Myocyte (in vitro differentiated cells): Measurements from ENCODE around the gene METTL26. TPM values are rescaled to one million over a fixed set of nuclear protein-coding genes. Genes with fewer than 3 reads are reported as not detected.

Experiments used
- DNase-seq: peaks from one replicate; pipeline ENCODE4 v3.0.0-alpha.2; 2012; ENCODE audit warnings: low read depth
- polyA plus RNA-seq: library from polyadenylated mRNA; unstranded; fragments of >200 nt; gene quantifications from one replicate; pipeline ENCODE4 v1.2.1, GENCODE V29; 2012; ENCODE audit warnings: missing spikeins
- total RNA-seq: library from RNA; depleted of rRNA; stranded (reverse); fragments of >200 nt; gene quantifications from 2 replicates; pipeline ENCODE4 v1.2.3, GENCODE V29; 2014

Gene METTL26
- 83.6 and 83.7 TPM in 2 replicates for total RNA-seq
- polyA plus RNA-seq = 76.6 TPM

GRCh38 chr16:636206-637080 lies at the start of gene METTL26:
TSS of gene METTL26 (minus strand) at chr16:636305. CDS start at chr16:636290, 15 bp downstream.
- DNase-seq = peak; percentile 95

DNA sequence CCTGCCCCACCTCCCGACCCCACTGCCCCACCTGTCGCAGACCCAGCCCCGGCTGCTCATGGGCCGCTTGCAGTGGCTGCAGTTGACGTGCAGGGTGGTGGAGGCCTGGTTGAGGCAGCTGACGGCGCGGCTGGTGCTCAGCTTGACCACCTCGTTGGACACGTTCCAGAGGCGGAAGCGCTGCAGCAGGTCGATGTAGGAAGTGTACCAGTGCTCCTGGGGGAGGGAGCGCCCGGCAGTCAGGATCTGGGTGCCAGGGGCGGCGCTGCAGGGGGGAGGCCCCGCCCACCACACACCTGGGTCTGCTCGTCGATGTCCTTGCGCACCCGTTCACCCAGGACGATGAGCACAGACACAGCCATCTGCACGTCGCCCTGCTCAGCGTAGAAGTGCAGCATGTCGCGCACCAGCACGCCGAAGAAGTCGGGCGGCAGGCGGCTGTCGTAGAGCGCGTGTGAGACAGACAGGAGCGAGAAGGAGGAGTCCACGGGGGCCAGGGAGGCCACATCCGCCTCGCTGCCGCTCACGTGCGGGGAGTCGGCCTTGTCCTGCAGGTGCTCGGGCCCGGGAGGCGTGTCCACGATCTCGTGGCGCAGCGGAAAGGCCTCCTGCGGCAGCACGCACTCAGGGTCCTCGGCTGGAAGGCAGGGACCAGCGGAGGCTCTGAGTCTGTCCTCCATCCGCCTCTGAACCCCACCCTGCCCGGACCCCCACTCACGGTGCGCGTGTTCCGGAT lies 49.0 kb upstream of the METTL26 start:
- no peak for DNase-seq

DNA sequence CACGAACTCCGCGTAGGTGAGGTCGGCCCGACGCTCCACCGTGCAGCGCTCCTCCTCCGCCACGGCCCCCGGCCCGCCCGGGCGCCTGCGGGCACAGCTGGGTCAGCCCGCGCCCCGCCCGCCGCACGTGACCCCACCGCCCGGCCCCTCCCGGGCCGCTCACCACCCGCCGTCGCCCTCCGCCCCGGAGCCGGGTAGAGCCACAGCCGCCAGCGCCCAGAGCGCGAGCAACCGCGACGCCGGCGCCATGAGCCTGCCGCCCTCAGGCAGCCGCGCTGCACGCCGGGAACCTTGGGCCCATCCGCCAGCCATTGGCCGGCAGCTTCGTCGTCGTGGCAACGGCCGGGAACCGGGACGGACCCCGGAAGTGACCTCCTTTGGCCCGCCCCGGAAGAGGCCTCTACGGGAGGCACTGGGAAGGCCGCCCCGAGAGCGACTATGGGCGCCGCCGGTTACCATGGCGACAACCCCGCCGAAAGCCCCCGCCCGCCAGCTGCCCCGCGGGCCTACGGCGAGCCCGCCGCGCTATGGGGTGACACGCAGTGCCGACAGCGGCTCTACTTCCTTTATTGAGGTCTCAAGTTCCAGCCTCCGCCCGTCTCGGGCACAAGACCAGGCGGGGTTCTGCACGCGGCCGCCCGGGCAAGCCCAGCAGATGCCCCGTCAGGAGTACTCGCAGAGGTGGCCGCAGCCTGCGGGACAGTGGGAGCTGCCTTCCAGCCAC lies 48.1 kb upstream of the METTL26 start, which contains the start of gene JMJD8:
Gene JMJD8 (minus strand): TSS at position 264 of the 724 bp plus-strand sequence. CDS start 15 bp downstream, at position 249.
- peak; percentile 96 for DNase-seq

DNA sequence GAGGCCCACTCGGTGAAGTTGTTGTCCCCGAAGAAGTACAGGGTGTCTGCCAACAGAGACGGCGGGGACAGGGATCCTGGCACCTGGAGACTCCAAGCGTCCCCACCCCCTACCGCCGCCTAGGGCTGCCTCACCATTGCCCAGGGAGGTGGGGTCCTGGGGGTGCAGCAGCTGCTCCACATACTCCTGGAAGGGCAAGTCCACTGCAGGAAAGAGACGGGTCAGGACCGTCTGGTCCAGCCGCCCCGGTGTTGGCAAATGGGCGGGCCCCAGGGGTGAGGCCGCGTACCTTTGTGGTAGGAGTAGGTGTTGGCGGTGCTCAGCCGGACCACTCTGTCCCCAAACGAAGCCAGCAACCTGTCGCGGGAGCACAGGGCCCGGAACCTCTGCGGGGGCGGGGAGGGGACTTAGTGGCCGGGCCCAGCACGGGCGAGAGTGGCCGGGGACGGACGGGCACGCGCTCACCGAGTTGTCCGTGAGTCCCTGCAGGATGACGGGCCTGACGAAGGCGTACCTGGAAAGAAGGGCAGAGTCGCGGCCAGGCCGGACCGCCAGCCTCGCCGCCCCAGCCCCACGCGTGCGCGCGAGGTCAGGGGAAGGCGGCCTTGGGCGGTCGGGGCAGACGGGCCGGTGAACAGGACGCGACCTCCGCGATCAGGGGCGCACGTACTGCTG lies 47.4 kb upstream of the METTL26 start:
- DNase-seq = no peak

GRCh38 chr16:682493-683395 lies 46.6 kb upstream of the METTL26 start:
- no peak for DNase-seq

- DNase-seq = peak; percentile 34
Observed at GRCh38 chr16:681746-682427, 45.8 kb upstream of the METTL26 start.

GRCh38 chr16:680967-681745 lies 45.1 kb upstream of the METTL26 start:
- no peak for DNase-seq

DNA sequence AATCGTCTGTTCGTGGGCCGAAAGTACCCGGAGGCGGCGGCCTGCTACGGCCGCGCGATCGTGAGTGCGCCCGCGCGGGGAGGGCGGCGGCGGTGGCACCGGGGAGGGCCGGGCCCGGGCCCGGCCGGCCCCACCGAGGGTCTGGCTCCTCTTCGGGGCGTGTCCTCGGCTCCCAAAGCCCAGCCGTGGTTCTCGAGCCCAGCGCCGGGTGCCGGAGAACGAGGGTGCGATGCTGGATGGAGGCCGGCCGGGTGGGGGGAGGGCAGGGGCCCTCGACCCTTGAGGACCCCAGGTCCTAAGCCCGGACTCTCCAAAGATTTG lies 44.5 kb upstream of the METTL26 start:
- no peak for DNase-seq

- peak; percentile 86 for DNase-seq
Observed at GRCh38 chr16:679814-680624, 43.9 kb upstream of the METTL26 start, which contains the start of gene STUB1. TSS of gene STUB1 (plus strand) at chr16:680410. CDS start at chr16:680526, 116 bp downstream.

- DNase-seq = peak; percentile 11
Observed at GRCh38 chr16:678858-679813, 43.0 kb upstream of the METTL26 start.

DNA sequence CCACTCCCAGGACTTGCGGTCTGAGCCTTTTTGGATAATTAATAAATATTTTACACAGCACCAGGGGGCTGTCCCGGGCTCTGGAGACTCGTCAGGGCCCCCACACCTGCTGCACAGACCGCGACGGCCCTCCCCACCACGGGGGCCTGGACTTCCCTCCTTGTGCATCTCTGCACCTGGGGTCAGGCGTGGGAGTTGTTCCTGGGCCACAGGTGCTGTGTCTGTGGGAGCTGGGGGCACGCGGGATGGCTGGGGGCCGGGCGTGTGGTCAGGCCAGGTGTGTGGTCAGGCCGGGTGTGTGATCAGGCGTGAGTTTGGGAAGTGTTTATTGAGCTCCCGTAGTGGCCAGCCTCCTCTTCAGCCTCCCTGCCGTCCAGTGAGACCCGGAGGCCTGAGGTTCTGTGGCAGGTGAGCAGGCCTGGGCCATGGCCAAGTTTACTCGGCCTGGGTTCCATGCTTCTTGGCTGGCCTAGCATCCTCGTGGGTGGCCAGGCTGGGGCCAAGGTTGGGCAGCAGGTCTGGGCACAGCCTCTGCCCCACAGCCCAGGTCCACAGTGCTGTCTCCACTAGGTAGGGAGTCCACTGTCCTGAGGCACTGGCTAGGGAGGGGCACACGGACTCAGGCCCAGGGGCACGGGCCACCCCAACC lies 42.2 kb upstream of the METTL26 start:
- no peak for DNase-seq

DNA sequence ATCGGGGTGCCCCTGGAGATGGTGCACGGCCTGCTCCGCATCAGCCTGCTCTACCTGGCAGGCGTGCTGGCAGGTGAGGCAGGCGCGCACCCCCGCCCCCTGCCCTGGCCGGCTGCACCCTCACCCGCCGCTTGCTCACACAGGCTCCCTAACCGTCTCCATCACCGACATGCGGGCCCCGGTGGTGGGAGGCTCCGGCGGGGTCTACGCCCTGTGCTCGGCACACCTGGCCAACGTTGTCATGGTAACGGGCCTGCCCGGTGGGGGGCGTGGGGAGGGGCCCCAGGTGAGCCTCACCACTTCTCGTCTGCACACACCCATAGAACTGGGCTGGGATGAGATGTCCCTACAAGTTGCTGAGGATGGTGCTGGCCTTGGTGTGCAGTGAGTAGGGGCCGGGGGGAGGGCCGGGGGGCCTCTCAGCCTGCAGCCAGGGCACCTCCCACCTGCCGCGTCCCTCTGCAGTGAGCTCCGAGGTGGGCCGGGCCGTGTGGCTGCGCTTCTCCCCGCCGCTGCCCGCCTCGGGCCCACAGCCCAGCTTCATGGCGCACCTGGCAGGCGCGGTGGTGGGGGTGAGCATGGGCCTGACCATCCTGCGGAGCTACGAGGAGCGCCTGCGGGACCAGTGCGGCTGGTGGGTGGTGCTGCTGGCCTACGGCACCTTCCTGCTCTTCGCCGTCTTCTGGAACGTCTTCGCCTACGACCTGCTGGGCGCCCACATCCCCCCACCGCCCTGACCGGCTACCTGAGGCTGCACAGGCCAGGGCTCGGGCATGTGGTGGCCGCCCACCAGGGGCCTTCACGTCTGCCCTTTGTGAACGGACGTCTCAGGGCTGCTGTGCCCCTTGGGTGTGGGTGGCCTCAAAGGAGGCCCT lies 41.4 kb upstream of the METTL26 start:
- DNase-seq = no peak

- no peak for DNase-seq
Observed at GRCh38 chr16:676913-677312, 40.8 kb upstream of the METTL26 start.

DNA sequence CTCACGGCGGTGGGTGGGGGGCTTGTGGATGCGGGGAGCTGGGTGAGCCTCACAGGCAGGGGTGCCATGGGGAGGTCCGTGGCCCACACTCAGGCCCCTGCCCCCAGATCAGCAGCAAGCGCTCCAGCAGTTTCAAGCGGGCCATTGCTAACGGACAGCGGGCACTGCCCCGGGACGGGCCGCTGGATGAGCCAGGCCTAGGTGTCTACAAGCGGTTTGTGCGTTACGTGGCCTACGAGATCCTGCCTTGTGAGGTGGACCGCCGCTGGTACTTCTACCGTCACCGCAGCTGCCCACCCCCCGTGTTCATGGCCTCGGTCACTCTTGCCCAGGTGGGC lies 40.4 kb upstream of the METTL26 start:
- no peak for DNase-seq
